Activated naive CD4-positive, alpha-beta T cell treated with anti-CD3 and anti-CD28 coated beads, Interleukin-2, amount 50 U/mL, for 16 hours (primary cell): ENCODE measurements around the gene TSPAN5.

Experiments used
- DNase-seq: peaks from one replicate; pipeline ENCODE4 v3.0.0-alpha.2; 2020

The TSPAN5 gene

DNA sequence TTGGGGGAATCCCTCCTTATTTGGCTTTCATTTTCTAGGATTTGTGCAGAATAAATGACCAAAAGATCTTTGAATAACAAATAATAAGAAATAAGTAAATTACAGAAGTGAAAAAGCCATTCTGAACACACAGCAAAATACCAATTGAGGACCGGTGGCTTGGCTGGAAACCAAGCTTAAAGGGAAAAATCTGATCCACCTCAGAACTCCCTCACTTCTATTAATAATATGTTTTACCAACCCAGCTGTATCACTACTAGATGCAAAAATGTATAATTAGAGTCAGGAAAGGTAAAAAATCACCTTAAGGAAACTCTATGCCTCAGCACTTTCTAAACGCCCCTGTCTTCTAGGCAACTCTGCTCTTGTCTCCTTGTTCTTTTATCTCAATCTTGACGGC, 77.3 kb downstream of the TSPAN5 start:
- no peak for DNase-seq

DNA sequence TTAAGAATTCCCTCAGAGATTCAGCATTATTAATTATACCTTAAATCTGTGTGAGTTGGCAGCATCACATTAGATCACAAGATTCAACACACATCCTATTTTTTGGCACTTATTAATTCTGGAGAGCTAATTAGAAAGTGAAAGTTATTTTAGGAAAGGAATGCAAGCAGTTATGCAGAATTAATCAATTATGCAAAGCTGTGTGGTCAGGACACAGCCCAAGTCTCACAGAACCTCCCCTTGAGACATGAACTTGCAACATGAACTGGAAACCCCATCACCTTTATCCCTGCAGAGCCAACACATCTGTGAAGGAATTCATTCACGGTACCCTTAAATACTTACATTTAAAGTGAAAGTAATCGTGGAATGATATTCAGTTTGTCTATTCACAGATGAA, 80.5 kb downstream of the TSPAN5 start:
- DNase-seq, result no peak

GRCh38 chr4:98574816-98575215, 83.6 kb downstream of the TSPAN5 start:
- no peak for DNase-seq

GRCh38 chr4:98573791-98574190, 84.6 kb downstream of the TSPAN5 start:
- no peak for DNase-seq

- no peak for DNase-seq
Observed at GRCh38 chr4:98572697-98573096, 85.7 kb downstream of the TSPAN5 start.

DNA sequence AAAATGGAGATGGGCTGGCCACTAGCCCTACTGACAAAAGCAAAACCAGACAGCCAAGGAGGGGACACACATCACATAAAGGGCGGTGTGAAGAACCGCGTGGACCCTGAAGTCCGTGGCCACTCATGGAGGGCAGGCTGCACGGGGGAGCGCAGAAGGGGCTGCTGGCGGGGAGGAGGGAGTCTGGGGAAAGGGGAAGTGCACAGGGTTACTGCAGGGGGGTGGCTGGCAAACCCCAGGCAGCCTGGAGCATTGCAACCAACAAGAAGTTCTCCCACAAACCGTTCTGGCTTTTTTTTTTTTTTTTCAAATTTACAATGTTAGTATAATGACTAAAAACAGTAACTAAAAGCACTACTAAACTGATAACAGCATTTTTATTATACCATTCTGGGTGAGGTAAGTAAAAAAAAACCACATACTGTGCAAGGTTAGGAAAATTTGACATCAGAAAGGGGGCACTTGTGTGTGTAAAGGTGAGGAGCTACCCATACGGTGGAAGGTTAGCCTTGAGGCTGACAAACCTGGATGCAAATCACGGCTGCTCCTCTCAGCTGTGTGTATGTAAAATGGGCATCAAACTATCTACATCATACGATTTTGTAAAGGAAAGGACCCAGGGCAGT, 87.1 kb downstream of the TSPAN5 start:
- DNase-seq, result no peak

- DNase-seq, result no peak
Observed at GRCh38 chr4:98570151-98570797, 88.1 kb downstream of the TSPAN5 start.

GRCh38 chr4:98568941-98569663, 89.3 kb downstream of the TSPAN5 start:
- DNase-seq, result no peak

DNA sequence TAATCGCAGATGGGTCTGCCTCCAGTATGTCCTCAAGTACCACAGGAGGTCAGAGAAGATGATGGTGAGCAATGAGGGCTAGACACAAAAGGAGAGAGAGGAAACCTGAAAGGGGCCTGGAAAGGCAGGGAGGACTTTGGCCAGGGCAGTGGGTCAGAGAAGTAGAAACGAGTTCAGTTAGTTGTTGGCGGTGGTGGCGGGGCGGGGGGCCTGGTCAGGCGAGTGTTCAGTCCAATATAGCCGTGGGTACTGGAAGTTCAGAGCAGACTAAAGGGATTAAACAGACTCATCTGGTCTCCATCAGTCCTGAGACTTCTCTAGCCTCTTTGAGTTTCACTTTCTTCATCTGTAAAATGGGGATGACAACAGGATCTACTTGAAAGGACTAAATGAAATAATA, 90.8 kb downstream of the TSPAN5 start:
- DNase-seq, result no peak

DNA sequence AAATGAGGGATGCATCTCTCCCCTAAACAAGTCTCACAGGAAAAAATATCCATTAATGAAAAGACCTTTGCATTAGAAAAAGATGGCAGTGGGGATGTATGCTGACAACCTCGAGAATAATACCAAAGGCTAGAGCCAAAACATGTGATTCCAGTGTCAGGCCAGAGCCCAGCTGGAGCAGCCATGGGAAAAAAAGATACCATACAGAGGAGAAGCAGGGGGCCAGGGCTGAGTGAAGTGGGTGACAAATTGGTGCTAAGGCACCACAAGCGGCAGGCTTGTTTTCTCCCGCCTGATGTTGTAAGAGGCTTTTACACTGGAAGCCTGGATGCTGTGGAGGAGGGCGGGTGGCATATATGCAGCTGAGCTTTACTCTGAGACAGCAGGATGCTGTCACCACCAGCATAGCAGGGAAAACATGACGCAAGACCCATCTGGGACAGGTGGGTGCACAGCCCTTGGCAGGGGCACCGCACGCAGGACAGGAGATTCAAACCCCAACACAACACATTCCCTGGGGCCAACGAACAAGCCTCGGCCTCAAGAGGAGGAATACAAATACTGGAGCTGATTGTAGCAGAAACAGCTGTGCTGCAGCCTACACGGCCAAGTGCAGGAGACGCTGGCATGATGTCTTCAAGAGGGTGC, 91.9 kb downstream of the TSPAN5 start:
- DNase-seq, result no peak

- DNase-seq, result no peak
Observed at GRCh38 chr4:98565681-98566301, 92.6 kb downstream of the TSPAN5 start.

- no peak for DNase-seq
Observed at GRCh38 chr4:98564852-98565251, 93.6 kb downstream of the TSPAN5 start.

- DNase-seq, result no peak
Observed at GRCh38 chr4:98560321-98560720, 98.1 kb downstream of the TSPAN5 start.

DNA sequence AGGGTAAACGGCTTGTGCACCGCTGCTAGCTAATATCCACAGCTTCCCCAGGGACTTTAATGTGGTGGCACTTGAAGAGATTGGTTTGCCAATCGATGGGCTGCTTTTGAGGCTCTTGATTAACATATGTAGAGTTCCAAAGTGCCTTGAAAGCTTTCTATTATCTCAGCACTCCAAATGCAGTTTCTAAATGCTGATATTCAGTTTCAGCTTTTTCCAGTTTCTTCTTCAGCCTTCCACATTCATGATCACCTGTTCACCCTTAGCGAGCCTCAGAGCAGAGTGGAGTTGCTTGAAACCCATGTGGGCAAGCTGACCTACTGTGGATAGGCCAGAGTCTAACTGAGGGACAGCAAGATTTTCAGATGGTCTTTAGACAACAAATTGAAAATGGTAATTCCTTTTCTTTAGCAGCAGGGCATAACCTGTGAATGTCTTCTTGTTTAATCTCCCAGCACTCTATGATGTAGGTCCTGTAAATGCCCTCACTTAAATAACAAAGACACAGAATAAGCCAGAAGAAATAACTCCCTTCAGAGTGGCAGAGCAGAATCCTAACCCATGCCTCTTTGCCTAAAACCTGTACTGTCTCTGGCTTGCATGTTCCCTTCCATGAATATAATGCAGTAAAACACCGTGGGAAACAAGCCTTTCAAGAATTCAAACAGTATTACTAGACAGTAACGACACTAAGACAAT, 99.8 kb downstream of the TSPAN5 start:
- DNase-seq, result no peak

GRCh38 chr4:98557194-98557892, 101.1 kb downstream of the TSPAN5 start:
- DNase-seq, result no peak

- no peak for DNase-seq
Observed at GRCh38 chr4:98556451-98556850, 102.0 kb downstream of the TSPAN5 start.

DNA sequence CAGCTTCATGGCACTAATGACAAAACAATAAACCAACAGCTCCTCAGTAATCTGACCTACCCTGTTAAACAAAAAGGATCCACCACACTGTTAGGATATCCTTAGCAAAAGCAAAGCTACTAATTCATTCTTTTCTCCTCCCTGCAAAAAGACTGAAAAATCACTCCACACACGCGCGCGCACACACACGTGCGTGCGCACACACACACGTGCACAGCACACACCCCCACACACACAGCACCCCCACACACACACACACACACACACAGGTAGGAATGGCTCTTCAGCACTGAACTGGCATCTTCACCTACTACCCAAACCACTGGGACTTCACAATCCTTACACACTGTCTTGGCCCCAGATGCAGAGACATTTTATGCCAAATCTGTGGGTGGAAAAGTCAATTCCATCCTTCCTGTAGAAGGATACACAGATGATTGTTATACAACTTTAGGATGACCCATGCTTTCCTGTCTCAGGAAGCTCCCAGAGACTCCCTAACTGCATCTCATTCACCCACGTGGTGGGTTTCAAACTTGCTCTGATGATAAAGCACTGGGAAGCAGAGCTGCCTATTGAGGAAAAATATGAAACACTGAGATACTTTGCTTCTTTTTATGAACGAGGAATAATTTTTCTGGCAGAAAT, 102.5 kb downstream of the TSPAN5 start:
- no peak for DNase-seq

DNA sequence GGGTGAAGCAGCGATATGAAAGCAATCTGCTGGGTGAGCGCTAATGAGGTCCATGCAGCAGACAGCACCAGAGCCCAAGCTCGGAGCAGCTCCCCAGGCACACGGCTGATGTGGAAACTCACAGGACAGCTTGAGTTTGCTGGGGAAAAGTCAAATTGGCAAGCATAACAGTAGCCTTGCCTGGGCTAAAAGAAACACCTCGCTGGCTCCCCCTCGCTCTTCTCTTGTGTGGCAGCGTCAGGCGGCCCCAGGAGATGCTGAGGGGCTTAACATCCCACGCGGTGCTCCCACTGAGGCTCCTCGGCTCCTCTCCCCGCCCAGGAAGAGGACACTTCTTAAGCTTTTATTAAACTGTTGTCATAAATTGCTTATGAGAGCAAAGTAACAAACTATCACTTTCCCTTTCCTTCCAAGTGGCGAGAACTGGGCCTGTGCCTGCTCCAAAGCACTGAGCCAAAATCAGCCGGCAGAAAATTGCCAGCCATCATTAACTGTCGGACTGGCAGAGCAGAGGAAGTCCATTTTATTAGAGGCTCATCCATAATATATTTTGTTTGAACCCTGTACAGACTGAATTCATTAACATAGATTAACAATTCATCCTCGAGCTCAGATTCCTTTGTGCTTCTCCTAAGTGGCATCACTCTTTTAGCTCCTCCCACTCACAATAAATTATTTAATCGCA, 111.4 kb downstream of the TSPAN5 start:
- no peak for DNase-seq

DNA sequence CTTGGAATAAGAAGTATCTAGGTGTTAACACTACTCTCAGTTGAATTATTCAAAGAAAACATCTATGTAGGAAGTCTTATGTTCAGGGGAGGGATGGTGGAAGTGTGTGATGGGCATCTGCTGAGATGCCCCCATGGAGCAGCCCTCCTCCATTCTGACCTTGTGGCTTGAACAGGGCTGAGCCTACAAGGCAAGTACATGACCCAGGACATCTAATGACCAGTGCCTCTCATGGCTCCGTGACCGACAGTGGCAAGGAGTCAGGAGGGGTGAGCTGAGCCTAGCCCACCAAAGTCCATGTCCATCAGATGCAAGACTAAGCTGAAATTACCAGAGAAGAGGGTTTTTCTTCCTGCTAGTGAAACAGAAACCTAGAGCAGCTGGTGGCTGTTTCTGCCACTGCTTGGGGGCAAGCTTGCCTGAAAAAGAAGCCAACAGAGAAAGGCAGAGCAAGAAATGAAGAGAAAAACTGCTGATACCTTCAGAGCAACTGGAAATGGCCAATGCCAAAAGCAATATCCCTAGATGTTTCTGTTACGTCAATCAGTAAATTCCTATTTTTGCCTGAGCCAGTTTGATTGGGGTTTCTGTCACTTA, 113.5 kb downstream of the TSPAN5 start:
- DNase-seq, result no peak

- DNase-seq, result no peak
Observed at GRCh38 chr4:98544141-98544817, 114.1 kb downstream of the TSPAN5 start.
